Measurements from ENCODE around the gene DAB2IP. TPM values are rescaled to one million over a fixed set of nuclear protein-coding genes. Genes with fewer than 3 reads are reported as not detected.
A peak's percentile ranks its signal among the peaks of the same experiment; 100 is the strongest.

The DAB2IP gene
- total RNA-seq, 2 experiments from 2014 or later: not detected

- Mint-ChIP-seq H3K4me1 (peaks cover under 1% of the 10 kb centered on the region), H3K9me3 (no peaks in the 10 kb centered on the region), H3K27me3 (peaks cover 7% of the 10 kb centered on the region), H3K4me3 (no peak overlapping the region), H3K27ac (no peak overlapping the region), H3K36me3 (ENCODE audit: low read depth) (no peaks in the 10 kb centered on the region)
- ChIA-PET CTCF (interaction anchor here (1.0 kb wide), 1 partner anchor 15 kb away, joined by 4 read pairs; no protein-coding TSS in a partner anchor), POLR2A (interaction anchor here (1.6 kb wide), 1 partner anchor 30 kb away, joined by 3 read pairs; no protein-coding TSS in a partner anchor)
- no peak for DNase-seq
Measured at GRCh38 chr9:121679901-121680635, 28.6 kb downstream of the DAB2IP start.

GRCh38 chr9:121681404-121681803, 30.0 kb downstream of the DAB2IP start:
- ChIA-PET POLR2A (no interaction called here), CTCF (interaction anchor here (0.9 to 1.8 kb wide), 2 partner anchors 131 to 135 kb away, joined by 3 to 5 read pairs; no protein-coding TSS in a partner anchor)
- no peaks in the 10 kb centered on the region for H3K36me3 Mint-ChIP-seq (ENCODE audit: low read depth)

DNA sequence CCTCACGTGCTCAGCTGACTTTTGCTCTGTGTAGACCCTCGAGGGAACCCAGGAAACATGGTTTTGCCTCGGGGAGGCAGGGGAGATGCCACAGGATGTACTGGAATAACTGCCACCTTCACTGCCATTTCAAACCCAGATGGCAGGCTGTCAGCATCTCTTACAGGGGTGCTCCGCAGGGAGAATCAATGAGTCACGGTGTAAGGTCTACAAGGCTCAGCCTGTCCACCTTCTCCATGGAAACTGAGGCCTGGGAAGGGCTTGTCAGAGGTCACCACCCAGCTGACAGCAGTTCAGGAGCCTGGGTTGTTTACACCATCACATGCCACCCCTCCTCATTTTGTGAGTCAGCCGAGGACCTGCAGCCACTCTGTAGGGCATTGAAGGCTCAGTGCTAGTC, 30.8 kb downstream of the DAB2IP start:
- no peak for DNase-seq
- Mint-ChIP-seq H3K4me3 (no peak overlapping the region), H3K27me3 (peaks cover 8% of the 10 kb centered on the region), H3K36me3 (ENCODE audit: low read depth) (no peaks in the 10 kb centered on the region), H3K4me1 (no peaks in the 10 kb centered on the region), H3K9me3 (no peaks in the 10 kb centered on the region), H3K27ac (no peak overlapping the region)
- ChIA-PET CTCF (interaction anchor here (1.8 to 2.7 kb wide), 2 partner anchors 132 to 135 kb away, joined by 5 to 25 read pairs; no protein-coding TSS in a partner anchor), POLR2A (no interaction called here)

More at GRCh38 chr9:121681404-121681803, 30.0 kb downstream of the DAB2IP start:
- H3K27me3 Mint-ChIP-seq: peaks cover 10% of the 10 kb centered on the region
- no peak overlapping the region for H3K27ac Mint-ChIP-seq
- H3K4me1 Mint-ChIP-seq: no peaks in the 10 kb centered on the region
- H3K9me3 Mint-ChIP-seq: no peaks in the 10 kb centered on the region
- no peak overlapping the region for H3K4me3 Mint-ChIP-seq
- no peak for DNase-seq

- ChIA-PET CTCF (interaction anchor here (1.0 to 2.7 kb wide), 4 partner anchors 132 to 301 kb away, joined by 3 to 25 read pairs (median 4); no protein-coding TSS in a partner anchor), POLR2A (no interaction called here)
- Mint-ChIP-seq H3K4me1 (no peaks in the 10 kb centered on the region), H3K4me3 (no peak overlapping the region), H3K9me3 (no peaks in the 10 kb centered on the region), H3K27me3 (peaks cover 8% of the 10 kb centered on the region), H3K27ac (no peak overlapping the region), H3K36me3 (ENCODE audit: low read depth) (no peaks in the 10 kb centered on the region)
- DNase-seq: no peak
Measured at GRCh38 chr9:121682926-121683515, 31.6 kb downstream of the DAB2IP start.

DNA sequence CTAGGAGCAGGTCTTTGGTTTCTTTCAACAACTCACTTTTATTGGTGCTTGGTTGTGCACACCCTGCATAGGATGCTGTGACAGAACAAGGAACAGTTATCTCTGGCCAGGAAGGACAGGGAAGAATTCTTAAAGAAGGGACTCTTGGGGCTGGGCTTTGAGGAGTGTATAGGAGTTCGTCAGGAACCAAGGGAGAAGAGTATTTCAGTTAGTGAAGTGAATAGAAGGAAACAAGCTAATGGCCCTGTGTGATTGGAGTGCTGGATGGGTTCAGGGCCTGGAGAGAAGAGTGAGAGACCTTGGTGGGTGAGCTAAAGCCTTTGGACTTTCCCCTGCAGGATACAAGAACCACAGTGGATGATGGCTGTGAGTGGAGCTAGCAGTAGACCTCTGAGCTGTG, 32.2 kb downstream of the DAB2IP start:
- no peak for DNase-seq
- POLR2A ChIA-PET: no interaction called here
- Mint-ChIP-seq H3K27me3 (peaks cover 8% of the 10 kb centered on the region), H3K9me3 (no peaks in the 10 kb centered on the region), H3K4me1 (no peaks in the 10 kb centered on the region), H3K36me3 (ENCODE audit: low read depth) (no peaks in the 10 kb centered on the region), H3K4me3 (no peak overlapping the region), H3K27ac (no peak overlapping the region)
- CTCF ChIA-PET: interaction anchor here (0.5 to 2.7 kb wide), 10 partner anchors 11 to 300 kb away, joined by 3 to 25 read pairs (median 4); no protein-coding TSS in a partner anchor

GRCh38 chr9:121684381-121685145, 33.1 kb downstream of the DAB2IP start:
- no peak overlapping the region for H3K27ac Mint-ChIP-seq
- H3K27me3 Mint-ChIP-seq: peaks cover 8% of the 10 kb centered on the region
- ChIA-PET POLR2A (no interaction called here), CTCF (interaction anchor here (0.5 to 2.7 kb wide), 10 partner anchors 11 to 311 kb away, joined by 3 to 25 read pairs (median 3); no protein-coding TSS in a partner anchor)
- no peak overlapping the region for H3K4me3 Mint-ChIP-seq
- H3K9me3 Mint-ChIP-seq: no peaks in the 10 kb centered on the region
- DNase-seq: no peak
- no peaks in the 10 kb centered on the region for H3K4me1 Mint-ChIP-seq
- H3K36me3 Mint-ChIP-seq (ENCODE audit: low read depth): no peaks in the 10 kb centered on the region

- Mint-ChIP-seq H3K4me3 (no peak overlapping the region), H3K9me3 (no peaks in the 10 kb centered on the region), H3K27ac (no peak overlapping the region), H3K36me3 (ENCODE audit: low read depth) (no peaks in the 10 kb centered on the region), H3K4me1 (no peaks in the 10 kb centered on the region), H3K27me3 (peaks cover 8% of the 10 kb centered on the region)
- POLR2A ChIA-PET: no interaction called here
- DNase-seq: no peak
- CTCF ChIA-PET: interaction anchor here (1.1 to 1.8 kb wide), 3 partner anchors 10 to 310 kb away, joined by 3 to 4 read pairs (median 4); no protein-coding TSS in a partner anchor
Measured at GRCh38 chr9:121685146-121685794, 33.8 kb downstream of the DAB2IP start.

- Mint-ChIP-seq H3K27me3 (peaks cover 8% of the 10 kb centered on the region), H3K9me3 (no peaks in the 10 kb centered on the region), H3K36me3 (ENCODE audit: low read depth) (no peaks in the 10 kb centered on the region), H3K4me1 (no peaks in the 10 kb centered on the region), H3K4me3 (no peak overlapping the region), H3K27ac (no peak overlapping the region)
- DNase-seq: no peak
- ChIA-PET POLR2A (no interaction called here), CTCF (interaction anchor here (1.1 kb wide), 1 partner anchor 310 kb away, joined by 3 read pairs; no protein-coding TSS in a partner anchor)
Measured at GRCh38 chr9:121685795-121686377, 34.5 kb downstream of the DAB2IP start.

- Mint-ChIP-seq H3K9me3 (no peaks in the 10 kb centered on the region), H3K27ac (no peak overlapping the region), H3K27me3 (peaks cover 10% of the 10 kb centered on the region), H3K4me3 (no peak overlapping the region), H3K4me1 (no peaks in the 10 kb centered on the region), H3K36me3 (ENCODE audit: low read depth) (no peaks in the 10 kb centered on the region)
- DNase-seq: peak; percentile 75
- ChIA-PET CTCF (interaction anchor here (0.6 to 2.3 kb wide), 11 partner anchors 8 to 307 kb away, joined by 3 to 13 read pairs (median 3); no protein-coding TSS in a partner anchor), POLR2A (no interaction called here)
Measured at GRCh38 chr9:121686930-121687541, 35.6 kb downstream of the DAB2IP start.

DNA sequence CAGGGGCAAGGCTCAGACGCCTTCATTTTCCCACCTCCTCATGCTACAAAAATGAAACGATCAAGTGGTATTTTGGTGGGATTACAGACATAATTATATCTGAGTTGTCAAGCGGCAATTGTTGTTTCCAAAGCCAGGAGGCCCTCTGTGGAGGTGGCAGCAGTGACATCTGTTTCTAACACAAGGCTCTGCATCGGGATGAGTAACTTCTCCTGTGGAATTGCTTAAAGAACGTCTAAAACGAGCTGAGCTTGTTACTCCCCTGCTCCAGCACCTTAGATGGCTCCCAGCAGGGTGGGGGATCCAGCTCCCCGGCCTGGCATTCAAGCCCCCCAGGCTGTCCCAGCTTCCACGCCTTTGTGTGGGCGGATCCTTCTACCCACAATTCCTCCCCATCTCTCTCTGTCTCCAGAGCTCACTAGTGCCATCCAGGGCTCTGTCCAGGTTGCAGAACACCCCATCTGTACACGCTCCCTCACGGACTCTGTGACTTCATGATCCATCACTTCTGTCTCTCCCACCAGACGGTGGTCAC, 36.8 kb downstream of the DAB2IP start:
- CTCF ChIA-PET: interaction anchor here (1.0 to 2.3 kb wide), 5 partner anchors 9 to 306 kb away, joined by 3 to 13 read pairs (median 3); no protein-coding TSS in a partner anchor
- no peaks in the 10 kb centered on the region for H3K9me3 Mint-ChIP-seq
- no peak overlapping the region for H3K27ac Mint-ChIP-seq
- POLR2A ChIA-PET: no interaction called here
- H3K4me3 Mint-ChIP-seq: no peak overlapping the region
- DNase-seq: no peak
- H3K36me3 Mint-ChIP-seq (ENCODE audit: low read depth): no peaks in the 10 kb centered on the region
- H3K4me1 Mint-ChIP-seq: no peaks in the 10 kb centered on the region
- peaks cover 11% of the 10 kb centered on the region for H3K27me3 Mint-ChIP-seq

DNA sequence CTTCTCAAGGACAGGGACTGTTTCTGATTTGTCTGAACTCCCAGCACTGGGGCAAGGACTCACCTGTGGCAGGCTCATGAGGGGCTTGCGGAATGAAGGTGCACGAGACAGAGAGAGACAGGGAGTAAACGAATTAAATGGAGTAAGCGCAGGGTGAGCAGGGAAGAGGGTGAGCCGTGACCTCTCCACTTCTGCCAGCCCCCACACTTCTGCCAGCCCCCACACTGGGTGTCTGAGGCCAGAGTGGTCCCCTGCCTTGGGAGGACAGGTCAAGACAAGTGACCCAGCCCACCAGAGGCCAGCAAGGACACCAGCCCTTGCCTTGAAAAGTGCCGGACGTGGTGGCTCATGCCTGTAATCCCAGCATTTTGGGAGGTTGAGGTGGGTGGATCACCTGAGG, 37.2 kb downstream of the DAB2IP start:
- no peak overlapping the region for H3K4me3 Mint-ChIP-seq
- ChIA-PET POLR2A (no interaction called here), CTCF (interaction anchor here (2.3 kb wide), 1 partner anchor 9 kb away, joined by 13 read pairs; no protein-coding TSS in a partner anchor)
- no peaks in the 10 kb centered on the region for H3K4me1 Mint-ChIP-seq
- H3K9me3 Mint-ChIP-seq: no peaks in the 10 kb centered on the region
- no peak overlapping the region for H3K27ac Mint-ChIP-seq
- no peak for DNase-seq
- peaks cover 7% of the 10 kb centered on the region for H3K27me3 Mint-ChIP-seq
- no peaks in the 10 kb centered on the region for H3K36me3 Mint-ChIP-seq (ENCODE audit: low read depth)

Measured in activated CD4-positive, alpha-beta memory T cell treated with anti-CD3 and anti-CD28 coated beads, Interleukin-2, amount 10 ng/mL, durations not matched to agents 7 days and 5 days (primary cell).